RWPE2 (cell line): ENCODE data around the gene FSTL5.

Source experiments
- ATAC-seq: fragments of 200-7000 bp; cut with Tn5 transposase; 3 replicates; pipeline ENCODE4 v1.9.1; 2021; ENCODE audit warnings: low read depth
- DNase-seq: peaks from one replicate; pipeline ENCODE4 v3.0.0-alpha.2; 2020; ENCODE audit warnings: low spot score
- H3K27ac ChIP-seq: fragments of 450-650 bp; 2 replicates; pipeline ENCODE4 v1.5.1; 2017; ENCODE audit warnings: mild to moderate bottlenecking; ENCODE audit not compliant: poor library complexity, severe bottlenecking
- H3K27me3 ChIP-seq: fragments of 250-450 bp; sonication (Bioruptor Pico); 2 replicates; pipeline ENCODE4 v1.5.1; 2021; ENCODE audit warnings: mild to moderate bottlenecking, moderate library complexity; ENCODE audit not compliant: insufficient read depth, poor library complexity, severe bottlenecking
- H3K36me3 ChIP-seq: fragments of 250-450 bp; sonication (Bioruptor Pico); 2 replicates; pipeline ENCODE4 v1.5.1; 2020; ENCODE audit warnings: low read depth, mild to moderate bottlenecking, moderate library complexity
- H3K4me1 ChIP-seq: fragments of 250-450 bp; sonication (Bioruptor Pico); 2 replicates; pipeline ENCODE4 v1.5.1; 2021; ENCODE audit warnings: mild to moderate bottlenecking, moderate library complexity; ENCODE audit not compliant: insufficient read depth, poor library complexity, severe bottlenecking
- H3K4me3 ChIP-seq: fragments of 250-450 bp; sonication (Bioruptor Pico); 2 replicates; pipeline ENCODE4 v1.5.1; 2021; ENCODE audit warnings: mild to moderate bottlenecking, moderate library complexity; ENCODE audit not compliant: severe bottlenecking
- H3K9me3 ChIP-seq: fragments of 250-450 bp; sonication (Bioruptor Pico); 2 replicates; pipeline ENCODE4 v1.5.1; 2021; ENCODE audit warnings: mild to moderate bottlenecking, moderate library complexity; ENCODE audit not compliant: severe bottlenecking
- CTCF ChIP-seq: fragments of 450-650 bp; IDR thresholded peaks from one replicate; pipeline ENCODE4 v1.5.1; 2017; ENCODE audit warnings: mild to moderate bottlenecking, moderate library complexity; ENCODE audit not compliant: poor library complexity, severe bottlenecking

Gene FSTL5

GRCh38 chr4:161664740-161665139, 499.1 kb downstream of the FSTL5 start:
- H3K27me3 ChIP-seq, result no peaks in the 10 kb centered on the region
- no peaks in the 10 kb centered on the region for H3K4me1 ChIP-seq
- H3K9me3 ChIP-seq, result no peaks in the 10 kb centered on the region
- H3K4me3 ChIP-seq, result no peak overlapping the region
- no peaks in the 10 kb centered on the region for H3K36me3 ChIP-seq
- DNase-seq (no peak), ATAC-seq (no peak)
- no peak for TF ChIP-seq CTCF
- H3K27ac ChIP-seq, result no peak overlapping the region

- Histone ChIP-seq H3K36me3 (no peaks in the 10 kb centered on the region), H3K27ac (no peak overlapping the region), H3K4me3 (no peak overlapping the region), H3K4me1 (no peaks in the 10 kb centered on the region), H3K9me3 (no peaks in the 10 kb centered on the region), H3K27me3 (no peaks in the 10 kb centered on the region)
- DNase-seq, result no peak
- TF ChIP-seq CTCF, result no peak
- no peak for ATAC-seq
Measured at GRCh38 chr4:161663844-161664243, 500.0 kb downstream of the FSTL5 start.

GRCh38 chr4:161658676-161659075, 505.1 kb downstream of the FSTL5 start:
- Histone ChIP-seq H3K9me3 (no peaks in the 10 kb centered on the region), H3K4me1 (no peaks in the 10 kb centered on the region), H3K27me3 (no peaks in the 10 kb centered on the region), H3K27ac (no peak overlapping the region), H3K4me3 (no peak overlapping the region), H3K36me3 (no peaks in the 10 kb centered on the region)
- ATAC-seq, result no peak
- no peak for TF ChIP-seq CTCF
- DNase-seq, result no peak

GRCh38 chr4:161657616-161658015, 506.2 kb downstream of the FSTL5 start:
- no peaks in the 10 kb centered on the region for H3K27me3 ChIP-seq
- DNase-seq (no peak), ATAC-seq (no peak)
- no peaks in the 10 kb centered on the region for H3K4me1 ChIP-seq
- TF ChIP-seq CTCF, result no peak
- no peaks in the 10 kb centered on the region for H3K36me3 ChIP-seq
- no peaks in the 10 kb centered on the region for H3K9me3 ChIP-seq
- H3K4me3 ChIP-seq, result no peak overlapping the region
- no peak overlapping the region for H3K27ac ChIP-seq

- Histone ChIP-seq H3K36me3 (no peaks in the 10 kb centered on the region), H3K27ac (no peak overlapping the region), H3K9me3 (no peaks in the 10 kb centered on the region), H3K27me3 (no peaks in the 10 kb centered on the region), H3K4me3 (no peak overlapping the region), H3K4me1 (no peaks in the 10 kb centered on the region)
- DNase-seq, result no peak
- TF ChIP-seq CTCF, result no peak
- ATAC-seq, result no peak
Measured at GRCh38 chr4:161656594-161656993, 507.2 kb downstream of the FSTL5 start.
